A549 (cell line): ENCODE data around the gene RBM17. TPM values are rescaled to one million over a fixed set of nuclear protein-coding genes. Genes with fewer than 3 reads are reported as not detected.
A peak's percentile ranks its signal among the peaks of the same experiment; 100 is the strongest.

ENCODE experiments used
- ATAC-seq, 2 experiments: fragments of 200-7000 bp in 1 of 2; fragments of >200 bp in 1 of 2; cut with Nextera tagmentation in 1 of 2; cut with Tn5 transposase in 1 of 2; 3 replicates each; pipeline versions ENCODE4 v1.8.0 to v1.9.1; 2018 to 2020; ENCODE audit warnings: mild to moderate bottlenecking in 1 of 2, moderate library complexity in 1 of 2
- CTCF ChIA-PET: fragments of 300-600 bp; sonication (Branson Sonifier 250); formaldehyde crosslinking; extraction: SDS; loops from one replicate; lab custom pipeline; 2021; ENCODE audit warnings: antibody characterized with exemption, inconsistent platforms; lab: Yijun Ruan, JAX
- POLR2A ChIA-PET: fragments of 350-600 bp; formaldehyde crosslinking; extraction: SDS; loops from one replicate; lab custom pipeline; 2021; ENCODE audit warnings: antibody characterized with exemption, inconsistent platforms; lab: Yijun Ruan, JAX
- DNase-seq, 2 experiments: peaks; one replicate each; pipeline versions ENCODE4 v3.0.0 to v3.0.0-alpha.2; 2011 to 2016; ENCODE audit warnings: low read depth in 1 of 2, low spot score in 1 of 2
- FAIRE-seq: peaks from 2 replicates; lab custom pipeline; 2011; peaks lifted over from hg19 to GRCh38; lab: Jason Lieb, UNC
- H3K27ac ChIP-seq, 2 experiments: fragments of >200 bp; sonication (Bioruptor Twin); formaldehyde crosslinking; 3 replicates each; pipeline ENCODE4 v1.5.1; 2016 to 2017
- H3K4me1 ChIP-seq: fragments of >200 bp; sonication (Bioruptor Twin); formaldehyde crosslinking; 3 replicates; pipeline ENCODE4 v1.6.1; 2016
- H3K4me2 ChIP-seq: fragments of >200 bp; sonication (Bioruptor Twin); formaldehyde crosslinking; 3 replicates; pipeline ENCODE4 v1.6.1; 2016
- H3K4me3 ChIP-seq: fragments of >200 bp; sonication (Bioruptor Twin); formaldehyde crosslinking; 3 replicates; pipeline ENCODE4 v1.5.1; 2016
- H3K9me3 ChIP-seq: fragments of >200 bp; sonication (Bioruptor Twin); formaldehyde crosslinking; 3 replicates; pipeline ENCODE4 v1.6.1; 2016
- ATOH8 ChIP-seq: fragments of 250-450 bp; sonication (Bioruptor Pico); IDR thresholded peaks from 2 replicates; pipeline ENCODE4 v1.5.0; 2020; ENCODE audit warnings: low read depth, mild to moderate bottlenecking, moderate library complexity
- BHLHE40 ChIP-seq: IDR thresholded peaks from 2 replicates; pipeline ENCODE4 v1.6.1; 2012; ENCODE audit warnings: low read depth, low read length, inconsistent platforms
- CBX2 ChIP-seq: fragments of 200-600 bp; sonication (generic); IDR thresholded peaks from 2 replicates; pipeline ENCODE4 v1.6.1; 2016; ENCODE audit warnings: low read depth, mild to moderate bottlenecking, borderline replicate concordance
- CHD2 ChIP-seq: fragments of 150-350 bp; IDR thresholded peaks from 2 replicates; pipeline ENCODE4 v1.6.1; 2014; ENCODE audit warnings: low read length; ENCODE audit not compliant: partially characterized antibody
- CHD4 ChIP-seq: fragments of 200-600 bp; sonication (generic); IDR thresholded peaks from 2 replicates; pipeline ENCODE4 v1.6.1; 2016; ENCODE audit warnings: antibody characterized with exemption, mild to moderate bottlenecking, borderline replicate concordance
- ELK1 ChIP-seq: fragments of 150-350 bp; IDR thresholded peaks from 2 replicates; pipeline ENCODE4 v1.6.1; 2014; ENCODE audit warnings: low read depth, mild to moderate bottlenecking, low read length
- EP300 ChIP-seq, 2 experiments: fragments of >200 bp; sonication (Bioruptor Twin); formaldehyde crosslinking; IDR thresholded peaks; 2 replicates in 1 of 2; 3 replicates in 1 of 2; pipeline ENCODE4 v1.6.1; 2016 to 2017
- ESRRA ChIP-seq: fragments of 150-350 bp; IDR thresholded peaks from 2 replicates; pipeline ENCODE4 v1.6.1; 2014; ENCODE audit warnings: mild to moderate bottlenecking, low read length, borderline replicate concordance
- GATA3 ChIP-seq: IDR thresholded peaks from 2 replicates; pipeline ENCODE4 v1.6.1; 2012; ENCODE audit warnings: borderline replicate concordance
- HMGXB4 ChIP-seq: fragments of 250-450 bp; sonication (Bioruptor Pico); IDR thresholded peaks from 2 replicates; pipeline ENCODE4 v1.5.0; 2021; ENCODE audit warnings: mild to moderate bottlenecking, moderate library complexity, borderline replicate concordance
- HOXA7 ChIP-seq: fragments of 250-450 bp; sonication (Bioruptor Pico); IDR thresholded peaks from 2 replicates; pipeline ENCODE4 v1.5.0; 2020; ENCODE audit warnings: mild to moderate bottlenecking, moderate library complexity
- HOXB5 ChIP-seq: fragments of 250-450 bp; sonication (Bioruptor Pico); IDR thresholded peaks from 2 replicates; pipeline ENCODE4 v1.5.0; 2020; ENCODE audit warnings: mild to moderate bottlenecking, moderate library complexity
- JUN ChIP-seq, 2 experiments: fragments of >200 bp; sonication (Bioruptor Twin); formaldehyde crosslinking; IDR thresholded peaks; 2 replicates in 1 of 2; 3 replicates in 1 of 2; pipeline ENCODE4 v1.6.1; 2016 to 2017
- KDM1A ChIP-seq: fragments of 200-600 bp; sonication (generic); IDR thresholded peaks from 2 replicates; pipeline ENCODE4 v1.6.1; 2016; ENCODE audit warnings: low read depth, mild to moderate bottlenecking
- KDM5A ChIP-seq: fragments of 200-600 bp; sonication (generic); IDR thresholded peaks from 2 replicates; pipeline ENCODE4 v1.6.1; 2016; ENCODE audit warnings: antibody characterized with exemption, mild to moderate bottlenecking
- MYC ChIP-seq: IDR thresholded peaks from 2 replicates; pipeline ENCODE4 v1.6.1; 2012; ENCODE audit warnings: mild to moderate bottlenecking, inconsistent platforms, low read length, improper control_type of control experiment, borderline replicate concordance
- NFE2L2 ChIP-seq: fragments of 150-350 bp; conservative IDR thresholded peaks from 2 replicates; pipeline ENCODE4 v1.6.1; 2014; ENCODE audit warnings: low read length
- NPAS2 ChIP-seq: fragments of 250-450 bp; sonication (Bioruptor Pico); IDR thresholded peaks from 2 replicates; pipeline ENCODE4 v1.8.0; 2022; ENCODE audit warnings: mild to moderate bottlenecking, moderate library complexity, borderline replicate concordance
- NR3C1 ChIP-seq: fragments of >200 bp; sonication (Bioruptor Twin); formaldehyde crosslinking; IDR thresholded peaks from 3 replicates; pipeline ENCODE4 v1.6.1; 2017
- PHF8 ChIP-seq: fragments of 200-600 bp; sonication (generic); IDR thresholded peaks from 2 replicates; pipeline ENCODE4 v1.6.1; 2016; ENCODE audit warnings: low read depth, mild to moderate bottlenecking, antibody characterized with exemption, moderate library complexity, borderline replicate concordance
- POLR2A ChIP-seq: IDR thresholded peaks from 2 replicates; pipeline ENCODE4 v1.6.1; 2012; ENCODE audit warnings: mild to moderate bottlenecking, low read length
- RAD21 ChIP-seq, 2 experiments: fragments of >200 bp in 1 of 2; sonication (Bioruptor Twin) in 1 of 2; formaldehyde crosslinking in 1 of 2; IDR thresholded peaks in 1 of 2; conservative IDR thresholded peaks in 1 of 2; 2 replicates in 1 of 2; 3 replicates in 1 of 2; pipeline ENCODE4 v1.6.1; 2012 to 2018; ENCODE audit warnings: inconsistent platforms in 1 of 2
- RCOR1 ChIP-seq: fragments of 150-350 bp; IDR thresholded peaks from 2 replicates; pipeline ENCODE4 v1.6.1; 2014; ENCODE audit warnings: antibody characterized with exemption, low read length, low read depth
- TFCP2L1 ChIP-seq: fragments of 250-450 bp; sonication (Bioruptor Pico); IDR thresholded peaks from 2 replicates; pipeline ENCODE4 v1.5.0; 2021; ENCODE audit warnings: mild to moderate bottlenecking
- ZFP36 ChIP-seq: fragments of 450-650 bp; IDR thresholded peaks from 2 replicates; pipeline ENCODE4 v1.6.1; 2014; ENCODE audit warnings: borderline replicate concordance; ENCODE audit not compliant: partially characterized antibody
- WGBS: methylation state at CpG from one replicate; pipeline ENCODE4 v1.1.6; 2017; ENCODE audit errors: missing lambda C conversion rate; 5-methylcytosine and 5-hydroxymethylcytosine counted together
- polyA plus RNA-seq, 4 experiments: library from polyadenylated mRNA; depleted of rRNA in 3 of 4; stranded (reverse); fragments of >200 nt; fragmentation: RNase III in 1 of 4; extraction: RNeasy Plus Mini Kit Qiagen cat#74134 plus additional on column Dnase treatment in 1 of 4; gene quantifications; 2 replicates in 3 of 4; 3 replicates in 1 of 4; pipeline ENCODE4 v1.2.3, GENCODE V29; 2011 to 2017

Gene RBM17
- polyA plus RNA-seq, 2 of the 4 experiments (the other 2 are of a cell fraction), result 75.2 to 121 TPM

GRCh38 chr10:6088721-6089333 is at the start of gene RBM17 (continued):
- peak; percentile 68; the same call in 1 of the 2 replicates for TF ChIP-seq HMGXB4 (CRISPR knock-in tag)
- no peak for TF ChIP-seq TFCP2L1 (CRISPR knock-in tag)
- peak; percentile 59 for TF ChIP-seq POLR2A
- TF ChIP-seq KDM5A, result no peak
- TF ChIP-seq CBX2, result no peak
- no peak for TF ChIP-seq HOXA7 (CRISPR knock-in tag)
- peak; percentile 64; the same call in 1 of the 2 replicates for TF ChIP-seq PHF8
- TF ChIP-seq ELK1, result no peak
- no peak for TF ChIP-seq NPAS2 (CRISPR knock-in tag)
- TF ChIP-seq CHD4, result no peak
- TF ChIP-seq CHD2, result peak; percentile 32
- TF ChIP-seq KDM1A, result no peak
- no peak for TF ChIP-seq ATOH8 (CRISPR knock-in tag)
- no peak; a peak in 1 of 5 replicates for TF ChIP-seq EP300 (IDR thresholded peaks at IDR 0.05)

GRCh38 chr10:6039711-6040110 is 49.1 kb upstream of the RBM17 start:
- TF ChIP-seq JUN (IDR thresholded peaks at IDR 0.05), result no peak
- no peak for TF ChIP-seq ZFP36
- no peak for TF ChIP-seq RAD21 (conservative IDR thresholded peaks at IDR 0.05 in 1 of 2, IDR thresholded peaks at IDR 0.05 in 1 of 2)
- no peak for TF ChIP-seq MYC
- no peak for TF ChIP-seq GATA3
- TF ChIP-seq RCOR1, result no peak
- no peak for TF ChIP-seq NFE2L2
- TF ChIP-seq BHLHE40, result no peak
- no peak for TF ChIP-seq EP300 (IDR thresholded peaks at IDR 0.05)
- no peak for TF ChIP-seq ESRRA
- TF ChIP-seq HOXB5 (CRISPR knock-in tag), result no peak
- TF ChIP-seq NR3C1, result no peak
- ChIA-PET POLR2A (no interaction called here), CTCF (no interaction called here)
- H3K9me3 ChIP-seq, result peaks cover 6% of the 10 kb centered on the region; the same call in 1 of the 3 replicates
- H3K4me1 ChIP-seq, result no peaks in the 10 kb centered on the region
- ATAC-seq (no peak), FAIRE-seq (no peak), DNase-seq (no peak)
- WGBS, result 31% methylated on average over 4 of the region's 4 CpGs
- H3K4me3 ChIP-seq, result no peak overlapping the region
- H3K4me2 ChIP-seq, result no peak overlapping the region
- H3K27ac ChIP-seq, result no peak overlapping the region
